Measurements from ENCODE around the gene TREH. TPM values are rescaled to one million over a fixed set of nuclear protein-coding genes. Genes with fewer than 3 reads are reported as not detected.

The TREH gene
- total RNA-seq, 4 donors from 2014 or later = 18.9 to 53.4 (median 32.6) TPM

- Histone ChIP-seq H3K36me3 (no peaks in the 10 kb centered on the region), H3K4me3 (no peak overlapping the region), H3K27me3 (no peaks in the 10 kb centered on the region), H3K9me3 (no peaks in the 10 kb centered on the region), H3K4me1 (peaks cover 0 to 6% (median 2%) of the 10 kb centered on the region in 4 donors), H3K27ac (no peak overlapping the region)
- TF ChIP-seq POLR2A (IDR thresholded peaks at IDR 0.05) (no peak), CTCF (IDR thresholded peaks at IDR 0.05) (no peak)
- no peak for DNase-seq
Measured at GRCh38 chr11:118696673-118697226, 17.3 kb upstream of the TREH start.

- Histone ChIP-seq H3K4me1 (peaks cover 0 to 17% (median 7%) of the 10 kb centered on the region in 4 donors), H3K27ac (no peak overlapping the region), H3K27me3 (no peaks in the 10 kb centered on the region), H3K4me3 (no peak overlapping the region), H3K36me3 (no peaks in the 10 kb centered on the region), H3K9me3 (no peaks in the 10 kb centered on the region)
- TF ChIP-seq CTCF (IDR thresholded peaks at IDR 0.05) (no peak), POLR2A (IDR thresholded peaks at IDR 0.05) (no peak)
- no peak for DNase-seq
Measured at GRCh38 chr11:118694771-118695170, 15.3 kb upstream of the TREH start.

GRCh38 chr11:118694185-118694584, 14.7 kb upstream of the TREH start:
- Histone ChIP-seq H3K36me3 (no peaks in the 10 kb centered on the region), H3K4me1 (peaks cover 3 to 23% (median 12%) of the 10 kb centered on the region in 4 donors), H3K9me3 (no peaks in the 10 kb centered on the region), H3K27ac (no peak overlapping the region), H3K4me3 (no peak overlapping the region), H3K27me3 (no peaks in the 10 kb centered on the region)
- DNase-seq = peak in 1 of 3 donors; percentile 27
- no peak for TF ChIP-seq CTCF (IDR thresholded peaks at IDR 0.05)
- no peak for TF ChIP-seq POLR2A (IDR thresholded peaks at IDR 0.05)

GRCh38 chr11:118691926-118692830, 12.7 kb upstream of the TREH start:
- TF ChIP-seq POLR2A (IDR thresholded peaks at IDR 0.05) (no peak), CTCF (IDR thresholded peaks at IDR 0.05) (no peak)
- H3K4me1 ChIP-seq = peaks cover 3 to 23% (median 12%) of the 10 kb centered on the region in 4 donors
- no peaks in the 10 kb centered on the region for H3K27me3 ChIP-seq
- H3K36me3 ChIP-seq = no peaks in the 10 kb centered on the region
- no peaks in the 10 kb centered on the region for H3K9me3 ChIP-seq
- no peak overlapping the region for H3K4me3 ChIP-seq
- DNase-seq = peak in 2 of 3 donors; percentile 51 to 61
- peak overlapping the region in 1 of 4 donors; percentile 55 for H3K27ac ChIP-seq

GRCh38 chr11:118690553-118691304, 11.3 kb upstream of the TREH start:
- Histone ChIP-seq H3K4me3 (peak overlapping the region in 1 of 4 donors; percentile 56), H3K4me1 (peaks cover 3 to 23% (median 12%) of the 10 kb centered on the region in 4 donors), H3K27ac (peak overlapping the region in 3 of 4 donors; percentile 29 to 69 (median 63)), H3K27me3 (no peaks in the 10 kb centered on the region), H3K36me3 (no peaks in the 10 kb centered on the region), H3K9me3 (no peaks in the 10 kb centered on the region)
- TF ChIP-seq CTCF (IDR thresholded peaks at IDR 0.05) = no peak
- no peak for TF ChIP-seq POLR2A (IDR thresholded peaks at IDR 0.05)
- no peak for DNase-seq
